ENCODE data around the gene HADHA.
A peak's percentile ranks its signal among the peaks of the same experiment; 100 is the strongest.

Gene HADHA

DNA sequence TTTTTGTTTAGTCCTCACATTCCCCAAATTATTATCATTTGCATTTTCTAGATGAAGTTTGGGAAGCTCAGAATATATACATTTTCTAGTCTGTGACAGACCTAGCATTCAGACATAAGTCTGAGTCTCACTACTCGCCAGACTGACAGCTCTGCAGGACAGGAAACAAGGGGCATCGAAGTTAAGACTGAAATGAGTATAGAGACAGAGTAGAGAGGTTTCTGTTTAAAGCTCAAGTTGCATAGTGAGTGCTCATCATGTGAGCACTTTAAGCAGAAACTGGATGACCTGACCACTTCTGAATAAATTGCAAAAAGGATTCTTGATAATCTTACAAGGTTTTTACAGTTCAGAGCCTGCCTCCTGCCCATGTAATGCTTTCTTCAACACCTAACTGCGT is 1.4 kb upstream of the HADHA start:
- no peak overlapping the region for H2AK5ac ChIP-seq (ENCODE audit: low read depth, low read length)
- H3K9ac ChIP-seq (ENCODE audit: low read depth, low read length, poor library complexity): no peak overlapping the region
- WGBS, 2 donors (ENCODE audit: extremely low coverage in 2 of 2, insufficient read length in 2 of 2, insufficient replicate concordance in 1 of 2): no CpG with 5 or more reads among the region's 3 CpGs
- H2BK12ac ChIP-seq (ENCODE audit: low read length): no peak overlapping the region
- H4K8ac ChIP-seq (ENCODE audit: low read depth, low read length): no peak overlapping the region
- H3K4ac ChIP-seq (ENCODE audit: low read length): no peak overlapping the region
- H3K4me2 ChIP-seq (ENCODE audit: insufficient read depth, low read length, poor library complexity, severe bottlenecking): no peak overlapping the region
- no peaks in the 10 kb centered on the region for H3K36me3 ChIP-seq (replicated peaks in 1 of 2; ENCODE audit: control insufficient read depth in 2 of 2, insufficient read depth in 2 of 2, low read length in 2 of 2)
- H3K4me3 ChIP-seq (ENCODE audit: low read length in 2 of 2): peak overlapping the region; percentile 73 to 87
- no peak for DNase-seq (ENCODE audit: low spot score)
- H3K18ac ChIP-seq (ENCODE audit: low read length): no peak overlapping the region
- no peak overlapping the region for H4K91ac ChIP-seq (ENCODE audit: low read depth, low read length, poor library complexity)
- no peak overlapping the region for H3K27ac ChIP-seq (replicated peaks; ENCODE audit: low read length)
- no peaks in the 10 kb centered on the region for H3K9me3 ChIP-seq (replicated peaks in 1 of 2; ENCODE audit: control insufficient read depth in 2 of 2, insufficient read depth in 1 of 2, low read depth in 1 of 2, low read length in 2 of 2)
- H2BK120ac ChIP-seq (ENCODE audit: low read depth, low read length): no peak overlapping the region
- H2AFZ ChIP-seq (ENCODE audit: low read length): no peak overlapping the region
- no peak overlapping the region for H3K23ac ChIP-seq (ENCODE audit: low read depth, low read length, poor library complexity)
- peaks cover 11% of the 10 kb centered on the region for H3K79me1 ChIP-seq (ENCODE audit: low read depth, low read length)
- peaks cover 0 to 5% of the 10 kb centered on the region in 2 donors for H3K4me1 ChIP-seq (ENCODE audit: control insufficient read depth in 2 of 2, insufficient read depth in 1 of 2, low read depth in 1 of 2, low read length in 2 of 2)
- no peak overlapping the region for H2BK5ac ChIP-seq (ENCODE audit: low read length)
- H3K14ac ChIP-seq (ENCODE audit: low read length): no peak overlapping the region
- peaks cover 0 to 2% (median 0%) of the 10 kb centered on the region in 3 experiments for H3K27me3 ChIP-seq (ENCODE audit: control insufficient read depth in 3 of 3, insufficient read depth in 3 of 3, low read depth in 1 of 3, low read length in 3 of 3)
- no peak overlapping the region for H2BK15ac ChIP-seq (ENCODE audit: low read length)

DNA sequence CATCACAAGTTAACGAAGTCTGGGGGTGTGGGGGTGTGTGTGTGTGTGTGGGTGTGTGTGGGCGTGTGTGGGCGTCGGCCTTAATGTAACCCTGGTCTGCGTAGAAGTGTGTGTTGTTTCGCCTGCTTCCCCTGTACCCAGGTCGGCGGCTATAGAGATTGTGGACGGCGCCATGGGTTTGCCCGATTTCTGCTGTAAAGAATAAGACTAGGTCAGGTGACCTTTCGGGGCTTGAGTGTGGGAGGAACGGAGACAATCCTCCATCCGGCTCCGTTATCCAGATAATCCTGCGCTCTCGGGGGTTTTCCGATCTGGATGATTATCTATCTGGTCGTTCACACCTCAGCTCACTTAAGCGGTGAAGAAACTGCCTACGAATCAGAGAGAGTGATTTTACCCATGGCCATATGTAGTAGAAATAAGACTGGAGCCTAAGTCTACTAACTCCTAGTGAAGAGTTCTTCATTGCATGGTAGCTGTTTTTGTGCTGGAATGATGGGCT is 850 bp upstream of the HADHA start:
- peaks cover 11% of the 10 kb centered on the region for H3K79me1 ChIP-seq (ENCODE audit: low read depth, low read length)
- H2BK120ac ChIP-seq (ENCODE audit: low read depth, low read length): no peak overlapping the region
- no peak overlapping the region for H2AK5ac ChIP-seq (ENCODE audit: low read depth, low read length)
- DNase-seq (ENCODE audit: low spot score): peak; percentile 30
- no peaks in the 10 kb centered on the region for H3K36me3 ChIP-seq (replicated peaks in 1 of 2; ENCODE audit: control insufficient read depth in 2 of 2, insufficient read depth in 2 of 2, low read length in 2 of 2)
- no peaks in the 10 kb centered on the region for H3K9me3 ChIP-seq (replicated peaks in 1 of 2; ENCODE audit: control insufficient read depth in 2 of 2, insufficient read depth in 1 of 2, low read depth in 1 of 2, low read length in 2 of 2)
- WGBS, 2 donors (ENCODE audit: extremely low coverage in 2 of 2, insufficient read length in 2 of 2, insufficient replicate concordance in 1 of 2): no CpG with 5 or more reads among the region's 21 CpGs
- H3K14ac ChIP-seq (ENCODE audit: low read length): peak overlapping the region; percentile 39
- H3K4ac ChIP-seq (ENCODE audit: low read length): no peak overlapping the region
- H2AFZ ChIP-seq (ENCODE audit: low read length): peak overlapping the region; percentile 97
- H2BK5ac ChIP-seq (ENCODE audit: low read length): peak overlapping the region; percentile 89
- H4K91ac ChIP-seq (ENCODE audit: low read depth, low read length, poor library complexity): no peak overlapping the region
- no peak overlapping the region for H2BK15ac ChIP-seq (ENCODE audit: low read length)
- no peak overlapping the region for H3K27ac ChIP-seq (replicated peaks; ENCODE audit: low read length)
- H3K18ac ChIP-seq (ENCODE audit: low read length): peak overlapping the region; percentile 46
- H3K27me3 ChIP-seq (ENCODE audit: control insufficient read depth in 3 of 3, insufficient read depth in 3 of 3, low read depth in 1 of 3, low read length in 3 of 3): peaks cover 0 to 2% (median 0%) of the 10 kb centered on the region in 3 experiments
- H3K4me1 ChIP-seq (ENCODE audit: control insufficient read depth in 2 of 2, insufficient read depth in 1 of 2, low read depth in 1 of 2, low read length in 2 of 2): peaks cover 0 to 5% of the 10 kb centered on the region in 2 donors
- H2BK12ac ChIP-seq (ENCODE audit: low read length): no peak overlapping the region
- H3K9ac ChIP-seq (ENCODE audit: low read depth, low read length, poor library complexity): peak overlapping the region; percentile 53
- no peak overlapping the region for H4K8ac ChIP-seq (ENCODE audit: low read depth, low read length)
- peak overlapping the region; percentile 81 for H3K23ac ChIP-seq (ENCODE audit: low read depth, low read length, poor library complexity)
- H3K4me2 ChIP-seq (ENCODE audit: insufficient read depth, low read length, poor library complexity, severe bottlenecking): peak overlapping the region; percentile 69
- H3K4me3 ChIP-seq (ENCODE audit: low read length in 2 of 2): peak overlapping the region; percentile 73 to 87

DNA sequence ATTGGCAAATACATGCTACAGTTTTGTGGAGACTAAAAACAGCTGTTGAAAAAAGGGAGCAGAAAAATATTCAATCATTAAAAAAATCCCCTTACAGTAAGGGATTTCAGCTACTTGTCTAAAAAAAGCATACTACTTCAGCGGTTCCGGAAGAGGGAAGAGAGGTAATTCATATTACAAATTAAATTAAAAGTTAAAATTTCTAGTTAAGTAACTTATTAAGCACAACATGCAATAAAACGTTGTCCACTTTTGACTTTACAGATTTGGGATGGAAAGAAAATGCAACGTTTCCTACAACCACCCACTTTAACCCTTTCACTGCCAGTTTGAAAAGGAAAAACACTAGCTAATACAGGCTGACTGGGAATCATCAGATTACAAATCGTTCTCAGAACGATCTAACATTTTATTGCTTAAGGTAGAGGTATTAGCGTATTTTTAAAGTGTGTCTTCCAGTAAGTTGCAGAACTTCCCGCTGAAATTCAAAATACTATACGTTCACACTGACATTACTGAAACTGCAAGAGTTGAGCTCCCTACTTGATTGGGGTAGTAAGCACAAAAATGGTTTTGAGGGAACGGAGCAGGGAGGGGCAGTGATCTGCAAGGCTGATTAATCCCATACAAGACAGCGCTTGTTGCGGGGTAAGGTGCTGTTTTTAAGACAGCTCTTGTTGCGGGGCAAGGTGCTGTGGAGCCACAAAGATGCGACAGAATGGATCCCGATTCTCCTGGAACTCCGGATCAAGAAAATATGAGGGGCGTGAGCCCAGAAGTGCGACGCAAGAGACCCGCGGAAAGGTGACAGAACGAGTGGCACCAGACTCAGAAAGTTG is 743 bp downstream of the HADHA start:
- Histone ChIP-seq H3K4me1 (ENCODE audit: control insufficient read depth in 2 of 2, insufficient read depth in 1 of 2, low read depth in 1 of 2, low read length in 2 of 2) (peaks cover 0 to 5% of the 10 kb centered on the region in 2 donors), H2BK12ac (ENCODE audit: low read length) (no peak overlapping the region), H4K8ac (ENCODE audit: low read depth, low read length) (no peak overlapping the region), H2BK120ac (ENCODE audit: low read depth, low read length) (no peak overlapping the region), H3K4me3 (ENCODE audit: low read length in 2 of 2) (peak overlapping the region; percentile 73 to 87), H3K14ac (ENCODE audit: low read length) (no peak overlapping the region), H2AFZ (ENCODE audit: low read length) (peak overlapping the region; percentile 97), H3K4ac (ENCODE audit: low read length) (no peak overlapping the region), H3K27me3 (ENCODE audit: control insufficient read depth in 3 of 3, insufficient read depth in 3 of 3, low read depth in 1 of 3, low read length in 3 of 3) (peaks cover 0 to 2% (median 0%) of the 10 kb centered on the region in 3 experiments), H3K9ac (ENCODE audit: low read depth, low read length, poor library complexity) (peak overlapping the region; percentile 86), H3K27ac (replicated peaks; ENCODE audit: low read length) (peak overlapping the region; percentile 79), H3K4me2 (ENCODE audit: insufficient read depth, low read length, poor library complexity, severe bottlenecking) (peak overlapping the region; percentile 69), H3K18ac (ENCODE audit: low read length) (peak overlapping the region; percentile 90), H2BK15ac (ENCODE audit: low read length) (no peak overlapping the region), H2AK5ac (ENCODE audit: low read depth, low read length) (no peak overlapping the region), H3K23ac (ENCODE audit: low read depth, low read length, poor library complexity) (no peak overlapping the region), H2BK5ac (ENCODE audit: low read length) (peak overlapping the region; percentile 89), H4K91ac (ENCODE audit: low read depth, low read length, poor library complexity) (no peak overlapping the region), H3K36me3 (replicated peaks in 1 of 2; ENCODE audit: control insufficient read depth in 2 of 2, insufficient read depth in 2 of 2, low read length in 2 of 2) (peaks cover 0 to 4% of the 10 kb centered on the region in 2 donors), H3K9me3 (replicated peaks in 1 of 2; ENCODE audit: control insufficient read depth in 2 of 2, insufficient read depth in 1 of 2, low read depth in 1 of 2, low read length in 2 of 2) (no peaks in the 10 kb centered on the region), H3K79me1 (ENCODE audit: low read depth, low read length) (peaks cover 11% of the 10 kb centered on the region)
- WGBS, 2 donors (ENCODE audit: extremely low coverage in 2 of 2, insufficient read length in 2 of 2, insufficient replicate concordance in 1 of 2): no CpG with 5 or more reads among the region's 22 CpGs
- DNase-seq (ENCODE audit: low spot score): peak; percentile 37

DNA sequence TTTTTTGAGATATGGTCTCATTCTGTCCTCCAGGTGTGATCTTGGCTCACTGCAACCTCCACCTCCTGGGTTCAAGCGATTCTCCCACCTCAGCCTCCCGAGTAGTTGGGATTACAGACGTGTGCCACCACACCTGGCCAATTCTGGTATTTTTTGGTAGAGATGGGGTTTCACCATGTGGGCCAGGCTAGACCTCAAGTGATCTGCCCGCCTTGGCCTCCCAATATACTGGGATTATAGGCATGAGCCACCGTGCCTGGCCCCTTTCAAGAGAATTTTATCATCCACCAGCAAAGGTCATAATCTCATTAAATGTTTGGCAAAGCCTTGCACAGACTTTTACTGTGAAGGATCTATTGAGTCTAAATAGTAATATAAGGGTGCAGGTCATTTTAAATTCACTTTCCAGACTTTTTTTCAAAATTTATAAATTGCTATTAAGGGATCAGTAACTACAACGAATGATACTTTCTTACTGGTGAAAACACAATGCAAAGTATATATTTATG is 2.5 kb downstream of the HADHA start:
- Histone ChIP-seq H3K36me3 (replicated peaks in 1 of 2; ENCODE audit: control insufficient read depth in 2 of 2, insufficient read depth in 2 of 2, low read length in 2 of 2) (peaks cover 1 to 21% of the 10 kb centered on the region in 2 donors), H3K14ac (ENCODE audit: low read length) (no peak overlapping the region), H2BK120ac (ENCODE audit: low read depth, low read length) (no peak overlapping the region), H3K18ac (ENCODE audit: low read length) (no peak overlapping the region), H3K4me3 (ENCODE audit: low read length in 2 of 2) (no peak overlapping the region), H3K9ac (ENCODE audit: low read depth, low read length, poor library complexity) (no peak overlapping the region), H3K4ac (ENCODE audit: low read length) (no peak overlapping the region), H2BK15ac (ENCODE audit: low read length) (no peak overlapping the region), H3K27ac (replicated peaks; ENCODE audit: low read length) (no peak overlapping the region), H4K8ac (ENCODE audit: low read depth, low read length) (no peak overlapping the region), H3K79me1 (ENCODE audit: low read depth, low read length) (peaks cover 10% of the 10 kb centered on the region), H2BK12ac (ENCODE audit: low read length) (no peak overlapping the region), H3K23ac (ENCODE audit: low read depth, low read length, poor library complexity) (no peak overlapping the region), H2BK5ac (ENCODE audit: low read length) (no peak overlapping the region), H3K4me2 (ENCODE audit: insufficient read depth, low read length, poor library complexity, severe bottlenecking) (no peak overlapping the region), H4K91ac (ENCODE audit: low read depth, low read length, poor library complexity) (no peak overlapping the region), H3K4me1 (ENCODE audit: control insufficient read depth in 2 of 2, insufficient read depth in 1 of 2, low read depth in 1 of 2, low read length in 2 of 2) (peaks cover 0 to 5% of the 10 kb centered on the region in 2 donors), H3K27me3 (ENCODE audit: control insufficient read depth in 3 of 3, insufficient read depth in 3 of 3, low read depth in 1 of 3, low read length in 3 of 3) (peaks cover 0 to 2% (median 0%) of the 10 kb centered on the region in 3 experiments), H2AK5ac (ENCODE audit: low read depth, low read length) (no peak overlapping the region), H3K9me3 (replicated peaks in 1 of 2; ENCODE audit: control insufficient read depth in 2 of 2, insufficient read depth in 1 of 2, low read depth in 1 of 2, low read length in 2 of 2) (no peaks in the 10 kb centered on the region), H2AFZ (ENCODE audit: low read length) (no peak overlapping the region)
- WGBS, 2 donors (ENCODE audit: extremely low coverage in 2 of 2, insufficient read length in 2 of 2, insufficient replicate concordance in 1 of 2): no CpG with 5 or more reads among the region's 6 CpGs
- DNase-seq (ENCODE audit: low spot score): no peak
